HEK293 (cell line): ENCODE results near the gene ARID1A.
A peak's percentile ranks its signal among the peaks of the same experiment; 100 is the strongest.

Experiments used
- ATF2 ChIP-seq: fragments of 450-650 bp; formaldehyde crosslinking; IDR thresholded peaks from 2 replicates; pipeline ENCODE4 v1.5.1; 2016; ENCODE audit warnings: missing biosample characterization, missing genetic modification characterization, low read depth
- HOXC10 ChIP-seq: sonication (generic); formaldehyde crosslinking; IDR thresholded peaks from 2 replicates; pipeline ENCODE4 v1.8.1; 2023; ENCODE audit warnings: mild to moderate bottlenecking, missing genetic modification reagents
- IKZF3 ChIP-seq: fragments of 450-650 bp; IDR thresholded peaks from 2 replicates; pipeline ENCODE4 v1.5.0; 2018; ENCODE audit warnings: missing biosample characterization, mild to moderate bottlenecking, missing genetic modification characterization, moderate library complexity
- KLF17 ChIP-seq: fragments of 450-650 bp; formaldehyde crosslinking; IDR thresholded peaks from 2 replicates; pipeline ENCODE4 v1.5.1; 2016; ENCODE audit warnings: missing biosample characterization, missing genetic modification characterization
- KLF8 ChIP-seq: fragments of 450-650 bp; formaldehyde crosslinking; IDR thresholded peaks from 2 replicates; pipeline ENCODE4 v1.5.1; 2016; ENCODE audit warnings: missing biosample characterization, missing genetic modification characterization
- PRDM1 ChIP-seq: fragments of 450-650 bp; formaldehyde crosslinking; IDR thresholded peaks from 2 replicates; pipeline ENCODE4; 2016; ENCODE audit warnings: missing biosample characterization, missing genetic modification characterization
- PRDM10 ChIP-seq: fragments of 450-650 bp; formaldehyde crosslinking; IDR thresholded peaks from 2 replicates; pipeline ENCODE4 v1.5.1; 2016; ENCODE audit warnings: missing biosample characterization, missing genetic modification characterization
- RBAK ChIP-seq: fragments of 450-650 bp; formaldehyde crosslinking; IDR thresholded peaks from 2 replicates; pipeline ENCODE4 v1.5.1; 2016; ENCODE audit warnings: missing biosample characterization, missing genetic modification characterization
- SETDB1 ChIP-seq: IDR thresholded peaks from one replicate; pipeline ENCODE4 v1.6.1; 2017; ENCODE audit warnings: mild to moderate bottlenecking, low read length, moderate library complexity, mixed read lengths; ENCODE audit not compliant: insufficient read length
- TCF7L2 ChIP-seq: IDR thresholded peaks from 2 replicates; pipeline ENCODE4 v1.6.1; 2011; ENCODE audit warnings: low read depth, mild to moderate bottlenecking, inconsistent platforms, low read length, moderate library complexity, borderline replicate concordance
- TSHZ1 ChIP-seq: fragments of 450-650 bp; formaldehyde crosslinking; IDR thresholded peaks from 2 replicates; pipeline ENCODE4 v1.5.1; 2016; ENCODE audit warnings: missing biosample characterization, missing genetic modification characterization, borderline replicate concordance
- YY1 ChIP-seq: fragments of 450-650 bp; formaldehyde crosslinking; IDR thresholded peaks from 2 replicates; pipeline ENCODE4 v1.5.1; 2018; ENCODE audit warnings: missing biosample characterization, missing genetic modification characterization
- ZBTB1 ChIP-seq: fragments of 450-650 bp; formaldehyde crosslinking; IDR thresholded peaks from 2 replicates; pipeline ENCODE4 v1.5.1; 2016; ENCODE audit warnings: missing biosample characterization, missing genetic modification characterization
- ZFP69B ChIP-seq: fragments of 450-650 bp; formaldehyde crosslinking; IDR thresholded peaks from 2 replicates; pipeline ENCODE4 v1.5.1; 2016; ENCODE audit warnings: missing biosample characterization, missing genetic modification characterization
- ZNF112 ChIP-seq: fragments of 450-650 bp; formaldehyde crosslinking; IDR thresholded peaks from 2 replicates; pipeline ENCODE4 v1.5.0; 2017; ENCODE audit warnings: missing biosample characterization, missing genetic modification characterization
- ZNF223 ChIP-seq: fragments of 450-650 bp; formaldehyde crosslinking; IDR thresholded peaks from 2 replicates; pipeline ENCODE4 v1.5.1; 2016; ENCODE audit warnings: missing biosample characterization, missing genetic modification characterization
- ZNF350 ChIP-seq: fragments of 450-650 bp; formaldehyde crosslinking; IDR thresholded peaks from 2 replicates; pipeline ENCODE4 v1.5.0; 2017; ENCODE audit warnings: missing biosample characterization, mild to moderate bottlenecking, missing genetic modification characterization
- ZNF404 ChIP-seq: fragments of 450-650 bp; formaldehyde crosslinking; IDR thresholded peaks from 2 replicates; pipeline ENCODE4 v1.5.1; 2017; ENCODE audit warnings: missing biosample characterization, missing genetic modification characterization
- ZNF521 ChIP-seq: fragments of 450-650 bp; formaldehyde crosslinking; IDR thresholded peaks from 2 replicates; pipeline ENCODE4 v1.5.1; 2017; ENCODE audit warnings: missing biosample characterization, mild to moderate bottlenecking, missing genetic modification characterization
- ZNF585B ChIP-seq: fragments of 450-650 bp; formaldehyde crosslinking; IDR thresholded peaks from 2 replicates; pipeline ENCODE4 v1.5.1; 2016; ENCODE audit warnings: missing biosample characterization, missing genetic modification characterization
- ZNF624 ChIP-seq: fragments of 450-650 bp; formaldehyde crosslinking; IDR thresholded peaks from 2 replicates; pipeline ENCODE4 v1.5.1; 2017; ENCODE audit warnings: missing biosample characterization, missing genetic modification characterization
- ZNF664 ChIP-seq: fragments of 450-650 bp; formaldehyde crosslinking; IDR thresholded peaks from 2 replicates; pipeline ENCODE4 v1.5.1; 2016; ENCODE audit warnings: missing biosample characterization, missing genetic modification characterization
- ZNF677 ChIP-seq: fragments of 450-650 bp; IDR thresholded peaks from 2 replicates; pipeline ENCODE4 v1.5.0; 2018; ENCODE audit warnings: missing biosample characterization, mild to moderate bottlenecking, missing genetic modification characterization, moderate library complexity
- ZNF768 ChIP-seq: fragments of 450-650 bp; formaldehyde crosslinking; IDR thresholded peaks from 2 replicates; pipeline ENCODE4 v1.5.1; 2018; ENCODE audit warnings: missing biosample characterization, mild to moderate bottlenecking, missing genetic modification characterization
- ZNF776 ChIP-seq: fragments of 450-650 bp; formaldehyde crosslinking; IDR thresholded peaks from 2 replicates; pipeline ENCODE4 v1.5.0; 2017; ENCODE audit warnings: missing biosample characterization, missing genetic modification characterization, borderline replicate concordance
- ZNF777 ChIP-seq: fragments of 450-650 bp; formaldehyde crosslinking; IDR thresholded peaks from 2 replicates; pipeline ENCODE4 v1.5.1; 2017; ENCODE audit warnings: missing biosample characterization, missing genetic modification characterization, borderline replicate concordance
- ZNF837 ChIP-seq: fragments of 450-650 bp; formaldehyde crosslinking; IDR thresholded peaks from 2 replicates; pipeline ENCODE4 v1.5.1; 2016; ENCODE audit warnings: missing biosample characterization, missing genetic modification characterization
- ZXDB ChIP-seq: fragments of 450-650 bp; formaldehyde crosslinking; IDR thresholded peaks from 2 replicates; pipeline ENCODE4 v1.5.1; 2016; ENCODE audit warnings: missing biosample characterization, missing genetic modification characterization
- TF ChIP-seq, protein P1 (sequence below): fragments of 450-650 bp; formaldehyde crosslinking; IDR thresholded peaks from 2 replicates; pipeline ENCODE4 v1.5.1; 2016; ENCODE audit warnings: missing biosample characterization, missing genetic modification characterization

Gene ARID1A

DNA sequence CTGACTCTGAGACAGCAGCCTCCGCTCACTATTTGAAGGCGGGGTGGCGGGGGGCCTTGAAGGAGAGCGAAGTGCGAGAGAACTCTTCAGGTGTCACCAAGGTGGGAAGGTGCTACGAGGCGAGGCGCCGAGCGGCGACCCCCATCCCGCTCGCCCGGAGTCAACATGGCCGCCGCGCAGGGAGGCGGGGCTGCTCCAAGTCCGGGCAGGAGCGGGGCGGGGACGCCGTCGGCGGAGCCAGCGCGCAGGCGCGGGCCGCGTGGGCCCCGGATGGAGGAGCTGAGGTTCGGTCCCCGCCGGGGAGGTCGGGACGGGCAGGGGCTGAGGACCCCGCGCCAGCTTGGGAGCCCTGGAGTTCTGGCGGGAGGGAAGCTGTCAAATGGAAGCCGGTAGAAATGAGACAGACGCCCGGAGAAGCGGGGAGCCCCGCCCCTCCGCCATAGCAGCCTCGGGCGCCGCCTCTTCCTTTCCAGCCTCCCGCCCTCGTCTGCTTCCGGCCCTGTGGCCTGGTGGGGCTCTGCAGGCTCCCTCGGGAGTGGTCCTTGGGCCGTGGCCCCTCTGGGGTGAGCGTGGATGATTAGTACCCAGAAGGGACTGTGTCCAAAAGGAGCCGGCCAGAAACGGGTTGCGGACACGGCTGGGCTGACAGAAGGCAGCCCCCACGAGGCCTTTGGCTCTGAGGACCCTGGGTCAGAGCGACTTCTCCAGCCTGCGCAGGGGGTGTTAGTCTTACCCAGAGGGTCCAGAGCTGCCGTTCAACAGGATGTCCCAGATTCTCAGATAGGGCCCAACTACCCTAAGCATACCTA, 92.1 kb downstream of the ARID1A start, which contains the start of gene PIGV (continued):
- peak; percentile 82 for TF ChIP-seq PRDM10
- TF ChIP-seq ZNF521: no peak
- TF ChIP-seq ZNF624 (tag by site-specific recombination): no peak
- TF ChIP-seq ZNF223 (tag by site-specific recombination): no peak
- no peak for TF ChIP-seq HOXC10 (CRISPR knock-in tag)
- TF ChIP-seq TSHZ1 (tag by site-specific recombination): no peak
- peak; percentile 94 for TF ChIP-seq KLF8 (tag by site-specific recombination)
- no peak for TF ChIP-seq ATF2
- no peak for TF ChIP-seq ZNF350
- no peak for TF ChIP-seq ZNF768 (tag by site-specific recombination)
- no peak for TF ChIP-seq RBAK
- no peak for TF ChIP-seq ZNF837 (tag by site-specific recombination)
- no peak for TF ChIP-seq SETDB1
- TF ChIP-seq ZNF776 (tag by site-specific recombination): no peak
- TF ChIP-seq YY1: peak; percentile 91
- 0 out of 2 replicates have a peak, but pooled peaks have one; percentile 13 for TF ChIP-seq ZFP69B
- TF ChIP-seq TCF7L2: no peak
- TF ChIP-seq, protein P1, sequence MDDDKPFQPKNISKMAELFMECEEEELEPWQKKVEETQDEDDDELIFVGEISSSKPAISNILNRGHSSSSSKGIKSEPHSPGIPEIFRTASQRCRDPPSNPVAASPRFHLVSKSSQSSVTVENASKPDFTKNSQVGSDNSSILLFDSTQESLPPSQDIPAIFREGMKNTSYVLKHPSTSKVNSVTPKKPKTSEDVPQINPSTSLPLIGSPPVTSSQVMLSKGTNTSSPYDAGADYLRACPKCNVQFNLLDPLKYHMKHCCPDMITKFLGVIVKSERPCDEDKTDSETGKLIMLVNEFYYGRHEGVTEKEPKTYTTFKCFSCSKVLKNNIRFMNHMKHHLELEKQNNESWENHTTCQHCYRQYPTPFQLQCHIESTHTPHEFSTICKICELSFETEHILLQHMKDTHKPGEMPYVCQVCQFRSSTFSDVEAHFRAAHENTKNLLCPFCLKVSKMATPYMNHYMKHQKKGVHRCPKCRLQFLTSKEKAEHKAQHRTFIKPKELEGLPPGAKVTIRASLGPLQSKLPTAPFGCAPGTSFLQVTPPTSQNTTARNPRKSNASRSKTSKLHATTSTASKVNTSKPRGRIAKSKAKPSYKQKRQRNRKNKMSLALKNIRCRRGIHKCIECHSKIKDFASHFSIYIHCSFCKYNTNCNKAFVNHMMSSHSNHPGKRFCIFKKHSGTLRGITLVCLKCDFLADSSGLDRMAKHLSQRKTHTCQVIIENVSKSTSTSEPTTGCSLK: no peak
- TF ChIP-seq ZNF585B: no peak
- no peak for TF ChIP-seq ZNF404 (tag by site-specific recombination)
- no peak for TF ChIP-seq ZNF664 (tag by site-specific recombination)
- no peak for TF ChIP-seq PRDM1 (tag by site-specific recombination)
- TF ChIP-seq ZNF677: 0 out of 2 replicates have a peak, but pooled peaks have one; percentile 25
- peak; percentile 100 for TF ChIP-seq ZXDB (tag by site-specific recombination)
- TF ChIP-seq IKZF3: 0 out of 2 replicates have a peak, but pooled peaks have one; percentile 29
- no peak for TF ChIP-seq ZNF112 (tag by site-specific recombination)
- TF ChIP-seq ZBTB1 (tag by site-specific recombination): no peak
- no peak for TF ChIP-seq ZNF777 (tag by site-specific recombination)
- no peak for TF ChIP-seq KLF17 (tag by site-specific recombination)
